ENCODE results near the gene MISP. TPM values are rescaled to one million over a fixed set of nuclear protein-coding genes. Genes with fewer than 3 reads are reported as not detected.
A peak's percentile ranks its signal among the peaks of the same experiment; 100 is the strongest.

MISP gene
- total and polyA plus RNA-seq, 2 of the 13 experiments (the other 11 are each of a cell fraction or from before 2014, with no cell fraction given), result 0.67 to 1.3 TPM

DNA sequence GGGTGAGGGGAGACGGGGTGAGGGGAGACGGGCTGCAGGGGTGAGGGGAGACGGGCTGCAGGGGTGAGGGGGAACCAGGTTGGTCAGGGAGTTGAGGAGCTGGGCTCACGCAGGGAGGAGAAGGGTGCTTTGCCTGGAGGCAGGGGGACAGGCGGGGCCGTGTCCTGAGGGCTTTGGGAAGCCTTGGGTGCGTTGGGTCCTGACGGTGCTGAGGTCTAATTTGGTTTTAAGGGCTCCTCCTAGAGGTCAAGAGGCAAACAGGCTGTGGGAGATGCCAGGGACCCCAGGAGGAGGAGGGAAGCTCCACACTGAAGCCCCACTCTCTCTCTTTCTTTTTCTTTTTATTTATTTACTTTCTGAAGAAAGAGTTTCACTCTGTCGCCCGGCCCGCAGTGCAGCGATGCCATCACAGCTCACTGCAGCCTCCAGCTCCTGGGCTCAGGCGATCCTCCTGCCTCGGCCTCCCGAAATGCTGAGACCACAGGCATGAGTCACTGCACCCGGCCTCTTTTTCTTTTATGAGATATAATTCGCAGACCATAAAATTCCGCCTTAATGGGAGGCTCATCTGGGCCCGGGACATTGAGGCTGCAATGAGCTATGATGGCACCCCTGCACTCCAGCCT lies 9.3 kb upstream of the MISP start (continued):
- TF ChIP-seq CEBPZ (IDR thresholded peaks at IDR 0.05; ENCODE audit: low read length) (no peak), SMAD3 (CRISPR knock-in tag; IDR thresholded peaks at IDR 0.05) (no peak), SNAPC2 (CRISPR knock-in tag; IDR thresholded peaks at IDR 0.05) (no peak), ZMYM3 (CRISPR knock-in tag; IDR thresholded peaks at IDR 0.05) (peak; percentile 90), NAIF1 (CRISPR knock-in tag; IDR thresholded peaks at IDR 0.05; ENCODE audit: borderline replicate concordance) (no peak), ZBTB4 (CRISPR knock-in tag; IDR thresholded peaks at IDR 0.05; ENCODE audit: borderline replicate concordance) (no peak)
- TF ChIP-seq, protein P1, sequence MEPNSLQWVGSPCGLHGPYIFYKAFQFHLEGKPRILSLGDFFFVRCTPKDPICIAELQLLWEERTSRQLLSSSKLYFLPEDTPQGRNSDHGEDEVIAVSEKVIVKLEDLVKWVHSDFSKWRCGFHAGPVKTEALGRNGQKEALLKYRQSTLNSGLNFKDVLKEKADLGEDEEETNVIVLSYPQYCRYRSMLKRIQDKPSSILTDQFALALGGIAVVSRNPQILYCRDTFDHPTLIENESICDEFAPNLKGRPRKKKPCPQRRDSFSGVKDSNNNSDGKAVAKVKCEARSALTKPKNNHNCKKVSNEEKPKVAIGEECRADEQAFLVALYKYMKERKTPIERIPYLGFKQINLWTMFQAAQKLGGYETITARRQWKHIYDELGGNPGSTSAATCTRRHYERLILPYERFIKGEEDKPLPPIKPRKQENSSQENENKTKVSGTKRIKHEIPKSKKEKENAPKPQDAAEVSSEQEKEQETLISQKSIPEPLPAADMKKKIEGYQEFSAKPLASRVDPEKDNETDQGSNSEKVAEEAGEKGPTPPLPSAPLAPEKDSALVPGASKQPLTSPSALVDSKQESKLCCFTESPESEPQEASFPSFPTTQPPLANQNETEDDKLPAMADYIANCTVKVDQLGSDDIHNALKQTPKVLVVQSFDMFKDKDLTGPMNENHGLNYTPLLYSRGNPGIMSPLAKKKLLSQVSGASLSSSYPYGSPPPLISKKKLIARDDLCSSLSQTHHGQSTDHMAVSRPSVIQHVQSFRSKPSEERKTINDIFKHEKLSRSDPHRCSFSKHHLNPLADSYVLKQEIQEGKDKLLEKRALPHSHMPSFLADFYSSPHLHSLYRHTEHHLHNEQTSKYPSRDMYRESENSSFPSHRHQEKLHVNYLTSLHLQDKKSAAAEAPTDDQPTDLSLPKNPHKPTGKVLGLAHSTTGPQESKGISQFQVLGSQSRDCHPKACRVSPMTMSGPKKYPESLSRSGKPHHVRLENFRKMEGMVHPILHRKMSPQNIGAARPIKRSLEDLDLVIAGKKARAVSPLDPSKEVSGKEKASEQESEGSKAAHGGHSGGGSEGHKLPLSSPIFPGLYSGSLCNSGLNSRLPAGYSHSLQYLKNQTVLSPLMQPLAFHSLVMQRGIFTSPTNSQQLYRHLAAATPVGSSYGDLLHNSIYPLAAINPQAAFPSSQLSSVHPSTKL (CRISPR knock-in tag; IDR thresholded peaks at IDR 0.05), result no peak
- TF ChIP-seq, protein P2, sequence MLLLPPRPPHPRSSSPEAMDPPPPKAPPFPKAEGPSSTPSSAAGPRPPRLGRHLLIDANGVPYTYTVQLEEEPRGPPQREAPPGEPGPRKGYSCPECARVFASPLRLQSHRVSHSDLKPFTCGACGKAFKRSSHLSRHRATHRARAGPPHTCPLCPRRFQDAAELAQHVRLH (CRISPR knock-in tag; IDR thresholded peaks at IDR 0.05; ENCODE audit: borderline replicate concordance, low read depth), result no peak
- TF ChIP-seq, protein P3, sequence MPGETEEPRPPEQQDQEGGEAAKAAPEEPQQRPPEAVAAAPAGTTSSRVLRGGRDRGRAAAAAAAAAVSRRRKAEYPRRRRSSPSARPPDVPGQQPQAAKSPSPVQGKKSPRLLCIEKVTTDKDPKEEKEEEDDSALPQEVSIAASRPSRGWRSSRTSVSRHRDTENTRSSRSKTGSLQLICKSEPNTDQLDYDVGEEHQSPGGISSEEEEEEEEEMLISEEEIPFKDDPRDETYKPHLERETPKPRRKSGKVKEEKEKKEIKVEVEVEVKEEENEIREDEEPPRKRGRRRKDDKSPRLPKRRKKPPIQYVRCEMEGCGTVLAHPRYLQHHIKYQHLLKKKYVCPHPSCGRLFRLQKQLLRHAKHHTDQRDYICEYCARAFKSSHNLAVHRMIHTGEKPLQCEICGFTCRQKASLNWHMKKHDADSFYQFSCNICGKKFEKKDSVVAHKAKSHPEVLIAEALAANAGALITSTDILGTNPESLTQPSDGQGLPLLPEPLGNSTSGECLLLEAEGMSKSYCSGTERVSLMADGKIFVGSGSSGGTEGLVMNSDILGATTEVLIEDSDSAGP (CRISPR knock-in tag; IDR thresholded peaks at IDR 0.05; ENCODE audit: borderline replicate concordance), result 0 out of 2 replicates have a peak, but pooled peaks have one; percentile 24
- TF ChIP-seq, protein P4, sequence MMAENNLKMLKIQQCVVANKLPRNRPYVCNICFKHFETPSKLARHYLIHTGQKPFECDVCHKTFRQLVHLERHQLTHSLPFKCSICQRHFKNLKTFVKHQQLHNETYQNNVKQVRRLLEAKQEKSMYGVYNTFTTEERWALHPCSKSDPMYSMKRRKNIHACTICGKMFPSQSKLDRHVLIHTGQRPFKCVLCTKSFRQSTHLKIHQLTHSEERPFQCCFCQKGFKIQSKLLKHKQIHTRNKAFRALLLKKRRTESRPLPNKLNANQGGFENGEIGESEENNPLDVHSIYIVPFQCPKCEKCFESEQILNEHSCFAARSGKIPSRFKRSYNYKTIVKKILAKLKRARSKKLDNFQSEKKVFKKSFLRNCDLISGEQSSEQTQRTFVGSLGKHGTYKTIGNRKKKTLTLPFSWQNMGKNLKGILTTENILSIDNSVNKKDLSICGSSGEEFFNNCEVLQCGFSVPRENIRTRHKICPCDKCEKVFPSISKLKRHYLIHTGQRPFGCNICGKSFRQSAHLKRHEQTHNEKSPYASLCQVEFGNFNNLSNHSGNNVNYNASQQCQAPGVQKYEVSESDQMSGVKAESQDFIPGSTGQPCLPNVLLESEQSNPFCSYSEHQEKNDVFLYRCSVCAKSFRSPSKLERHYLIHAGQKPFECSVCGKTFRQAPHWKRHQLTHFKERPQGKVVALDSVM (CRISPR knock-in tag; IDR thresholded peaks at IDR 0.05), result peak; percentile 86

All from HepG2 (cell line).